OCI-M2 (cell line): ENCODE data around the gene COMP.

Source experiments
- DNase-seq: peaks from one replicate; lab custom pipeline; 2025; ENCODE audit not compliant: unreplicated experiment; lab: John Stamatoyannopoulos, UW

COMP gene

DNA sequence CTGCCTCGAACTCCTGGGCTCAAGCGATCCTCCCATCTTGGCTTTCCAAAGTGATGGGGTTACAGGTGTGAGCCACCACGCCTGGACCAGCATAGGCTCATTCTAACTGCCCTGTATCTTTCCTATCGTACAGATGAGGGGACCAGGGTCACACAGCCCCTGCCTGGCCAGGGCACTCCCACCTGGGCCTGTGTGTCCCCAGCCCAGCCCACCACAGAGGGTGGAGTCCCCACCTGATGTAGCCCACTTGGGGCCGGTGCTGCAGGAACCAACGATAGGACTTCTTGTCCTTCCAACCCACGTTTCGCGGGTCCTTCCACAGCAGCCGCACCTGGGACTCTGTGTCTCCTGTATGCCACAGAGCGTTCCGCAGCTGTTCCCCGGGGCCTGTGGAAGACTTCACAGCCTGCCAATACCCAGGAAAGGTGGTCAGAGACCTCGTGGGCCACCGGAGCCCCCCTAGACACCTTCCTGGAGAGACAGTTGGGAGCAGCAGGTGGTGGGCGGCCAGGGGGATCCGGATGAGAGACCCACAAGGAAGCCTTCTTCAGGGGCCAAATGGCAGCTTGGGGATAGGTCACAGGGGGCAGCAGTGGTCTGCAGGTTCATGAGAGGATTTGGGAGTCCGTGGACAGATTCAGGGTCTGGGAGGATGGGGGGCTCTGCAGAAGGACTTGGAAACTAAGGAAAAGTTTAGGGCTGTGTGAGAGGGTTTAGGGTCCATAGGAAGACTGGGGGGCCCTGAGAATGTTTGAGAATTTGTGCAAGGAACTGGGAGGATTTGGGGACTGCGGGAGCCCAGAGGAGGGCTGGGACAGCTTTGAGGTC is 6.9 kb downstream of the COMP start:
- DNase-seq = no peak

DNA sequence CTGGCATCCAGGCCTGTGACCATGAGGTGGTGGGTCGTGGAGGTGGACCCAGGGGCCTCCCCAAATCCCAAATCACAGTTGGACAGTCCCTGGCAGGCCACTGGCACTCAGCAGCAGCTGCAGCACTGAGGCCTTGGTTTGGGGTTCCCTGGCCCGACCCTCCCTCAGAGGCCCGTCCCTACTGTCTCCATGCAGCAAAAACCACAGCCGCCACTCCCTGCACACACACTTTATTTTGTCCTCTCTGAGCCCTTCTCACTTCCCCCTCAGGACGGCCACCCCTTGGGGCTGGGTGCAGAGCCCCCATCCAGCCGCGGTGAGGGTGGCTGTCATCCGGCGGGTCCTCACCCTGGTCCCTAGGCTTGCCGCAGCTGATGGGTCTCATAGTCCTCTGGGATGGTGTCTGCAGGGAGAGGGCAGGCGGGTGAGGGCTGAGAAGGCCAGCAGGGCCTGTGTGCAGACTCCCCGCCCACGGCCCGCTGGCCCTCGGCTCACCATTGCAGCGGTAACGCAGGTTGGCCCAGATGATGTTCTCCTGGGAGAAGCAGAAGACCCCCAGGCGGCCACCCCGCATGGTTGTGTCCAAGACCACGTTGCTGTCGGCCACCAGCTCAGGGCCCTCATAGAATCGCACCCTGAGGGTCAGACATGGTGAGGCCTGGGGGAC is 8.4 kb downstream of the COMP start:
- DNase-seq = no peak

DNA sequence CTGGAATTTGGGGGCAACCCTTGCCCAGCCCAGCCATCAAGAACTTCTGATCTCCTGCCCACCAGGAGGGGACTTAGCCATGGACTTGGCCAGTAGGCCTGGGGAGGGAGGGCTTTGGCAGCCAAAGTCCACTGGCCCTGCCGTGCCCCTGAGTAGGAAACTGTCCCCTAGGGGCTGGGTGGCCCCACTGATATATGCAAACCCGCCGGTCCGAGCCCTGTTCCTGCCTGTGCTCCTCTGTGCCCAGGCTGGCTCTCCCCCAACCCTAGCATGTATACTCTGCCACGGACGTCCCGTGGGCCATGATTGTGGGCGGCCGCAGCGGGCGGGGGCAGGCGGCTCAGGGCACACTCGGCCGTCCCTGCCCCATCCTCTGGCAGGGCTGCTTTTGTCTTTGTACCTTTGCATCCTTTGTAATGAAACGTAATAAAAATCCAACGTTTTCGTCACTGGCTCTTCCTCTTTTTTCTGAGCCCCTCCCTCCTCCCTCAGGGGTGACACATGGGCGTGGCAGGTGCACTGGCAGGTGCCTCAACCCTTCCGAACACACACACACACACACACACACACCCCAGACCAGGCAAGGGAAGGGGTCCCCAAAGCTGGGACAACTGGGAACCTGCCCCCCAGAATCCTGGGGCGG is 9.1 kb downstream of the COMP start:
- DNase-seq = no peak

DNA sequence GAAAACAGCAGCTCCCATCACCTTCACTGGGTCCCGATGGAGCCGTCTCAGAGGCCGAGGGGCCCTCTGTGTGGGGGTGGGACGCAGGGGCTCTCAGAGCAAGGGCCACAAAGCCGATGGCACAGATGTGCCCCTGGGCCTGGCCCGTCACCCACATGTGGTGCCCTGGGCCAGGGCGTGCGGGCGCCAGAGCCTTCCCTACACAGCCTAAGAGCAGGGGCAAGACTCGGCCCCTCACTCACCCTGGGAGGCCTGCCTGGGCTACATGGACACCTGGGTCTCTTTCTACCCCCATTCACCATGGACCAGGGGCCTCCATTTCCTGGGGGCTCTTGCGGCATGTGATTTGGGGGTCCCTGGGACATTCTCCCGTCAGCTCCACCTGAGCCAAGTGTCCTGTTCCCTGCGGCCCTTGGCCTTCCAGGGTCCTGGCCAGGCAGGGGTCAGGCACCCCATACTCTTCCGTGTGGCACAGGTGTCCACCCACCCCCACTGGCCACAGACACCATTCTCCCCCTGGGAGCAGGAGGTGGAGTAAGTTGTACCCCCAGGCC is 10.0 kb downstream of the COMP start:
- no peak for DNase-seq

DNA sequence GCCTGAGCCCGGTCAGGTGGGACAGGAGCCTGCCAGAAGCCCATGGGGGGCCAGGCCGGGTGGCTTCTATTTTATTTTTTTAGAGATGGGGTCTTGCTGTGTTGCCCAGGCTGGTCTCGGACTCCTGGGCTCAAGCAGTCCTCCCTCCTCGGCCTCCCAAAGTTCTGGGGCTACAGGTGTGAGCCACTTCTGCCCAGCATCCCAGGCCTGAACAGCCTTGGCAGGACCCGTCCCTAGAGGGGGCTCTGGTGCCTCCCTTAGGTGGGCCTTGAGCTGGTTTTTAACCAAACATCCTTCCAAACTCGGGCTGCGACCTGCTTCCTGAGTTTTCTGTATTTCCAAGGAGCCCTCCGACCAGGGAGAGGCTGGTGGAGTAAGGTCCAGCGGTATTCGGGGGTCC is 10.5 kb downstream of the COMP start:
- no peak for DNase-seq

DNA sequence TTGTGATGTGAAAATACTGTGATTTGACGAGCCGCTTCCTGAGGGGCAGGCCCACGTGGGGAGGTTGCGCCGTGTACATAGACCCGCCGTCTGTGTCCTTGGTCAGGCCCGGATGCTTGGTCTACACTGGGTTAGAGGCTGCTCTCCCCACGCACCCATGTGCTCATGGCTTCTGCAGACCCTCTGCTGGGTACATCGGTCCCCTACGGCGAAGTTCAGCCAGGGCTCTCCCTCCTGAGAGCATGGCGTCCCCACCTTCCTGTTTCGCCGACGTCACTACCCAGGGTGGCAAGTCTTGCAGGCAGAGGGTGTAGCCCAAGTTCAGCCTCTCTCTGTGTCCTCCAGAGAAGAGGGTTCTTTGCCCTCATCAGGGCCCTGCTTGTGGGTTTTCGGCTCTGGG is 11.0 kb downstream of the COMP start:
- DNase-seq = no peak

DNA sequence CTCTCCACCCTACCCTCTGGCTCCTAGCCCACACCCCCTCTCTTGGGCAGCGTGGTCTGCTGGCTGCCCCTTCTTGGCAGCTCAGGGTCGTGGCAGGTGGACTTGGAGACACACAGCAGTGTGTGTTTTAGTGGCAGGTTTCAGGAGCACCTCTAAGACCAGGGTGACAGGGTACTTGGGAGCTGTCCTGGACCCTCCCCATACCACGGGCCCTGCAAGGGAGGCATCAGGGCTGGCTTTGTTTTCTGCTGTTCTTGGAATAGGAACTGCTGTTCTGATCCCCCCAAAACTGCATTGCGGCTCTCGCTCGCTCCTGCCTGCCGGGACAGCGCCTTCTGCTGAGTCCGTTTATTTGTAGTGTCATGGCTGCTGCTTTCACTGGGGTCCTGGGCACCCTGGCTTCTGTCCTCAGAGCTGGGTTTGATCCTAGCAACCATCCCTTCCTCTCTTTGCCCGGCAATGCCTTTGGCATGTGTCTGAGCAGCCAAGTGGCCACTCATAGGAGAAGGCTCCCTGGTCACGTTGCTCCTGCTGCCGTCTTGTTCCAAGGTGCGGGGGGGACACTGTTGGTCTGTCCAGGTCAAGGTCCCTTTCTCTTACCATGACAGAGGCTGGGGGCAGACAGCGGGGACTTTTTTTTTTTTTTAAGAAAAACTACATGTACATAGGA is 12.1 kb downstream of the COMP start:
- DNase-seq = no peak

DNA sequence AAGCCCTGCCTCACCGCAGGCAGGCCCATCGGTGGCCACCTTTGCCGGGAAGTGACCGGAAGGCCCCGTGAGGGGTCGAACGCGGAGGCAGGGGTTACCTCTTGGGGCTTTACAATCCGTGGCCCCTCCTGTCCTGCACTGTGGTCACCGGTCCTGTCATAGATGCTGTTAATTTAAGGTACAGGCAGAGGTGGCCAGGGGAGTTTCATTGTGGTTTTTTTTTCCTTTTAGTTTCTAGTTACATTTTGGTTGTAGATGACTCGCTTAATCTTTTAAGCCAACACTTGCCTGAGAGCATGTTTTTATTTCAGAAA is 13.1 kb downstream of the COMP start:
- DNase-seq = no peak

DNA sequence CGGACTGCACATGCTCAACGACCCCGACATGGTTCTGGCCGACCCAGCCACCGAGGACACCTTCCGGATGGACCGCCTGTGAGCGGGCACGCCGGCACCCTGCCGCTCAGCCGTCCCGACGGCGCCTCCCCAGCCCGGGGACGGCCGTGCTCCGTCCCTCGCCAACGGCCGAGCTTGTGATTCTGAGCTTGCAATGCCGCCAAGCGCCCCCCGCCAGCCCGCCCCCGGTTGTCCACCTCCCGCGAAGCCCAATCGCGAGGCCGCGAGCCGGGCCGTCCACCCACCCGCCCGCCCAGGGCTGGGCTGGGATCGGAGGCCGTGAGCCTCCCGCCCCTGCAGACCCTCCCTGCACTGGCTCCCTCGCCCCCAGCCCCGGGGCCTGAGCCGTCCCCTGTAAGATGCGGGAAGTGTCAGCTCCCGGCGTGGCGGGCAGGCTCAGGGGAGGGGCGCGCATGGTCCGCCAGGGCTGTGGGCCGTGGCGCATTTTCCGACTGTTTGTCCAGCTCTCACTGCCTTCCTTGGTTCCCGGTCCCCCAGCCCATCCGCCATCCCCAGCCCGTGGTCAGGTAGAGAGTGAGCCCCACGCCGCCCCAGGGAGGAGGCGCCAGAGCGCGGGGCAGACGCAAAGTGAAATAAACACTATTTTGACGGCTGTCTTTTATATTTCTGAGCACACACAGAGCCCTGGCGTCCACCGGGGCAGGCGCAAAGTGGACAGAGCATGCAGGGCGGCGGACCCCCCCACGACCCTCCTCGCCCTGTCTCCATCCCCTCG is 13.6 kb downstream of the COMP start:
- no peak for DNase-seq

DNA sequence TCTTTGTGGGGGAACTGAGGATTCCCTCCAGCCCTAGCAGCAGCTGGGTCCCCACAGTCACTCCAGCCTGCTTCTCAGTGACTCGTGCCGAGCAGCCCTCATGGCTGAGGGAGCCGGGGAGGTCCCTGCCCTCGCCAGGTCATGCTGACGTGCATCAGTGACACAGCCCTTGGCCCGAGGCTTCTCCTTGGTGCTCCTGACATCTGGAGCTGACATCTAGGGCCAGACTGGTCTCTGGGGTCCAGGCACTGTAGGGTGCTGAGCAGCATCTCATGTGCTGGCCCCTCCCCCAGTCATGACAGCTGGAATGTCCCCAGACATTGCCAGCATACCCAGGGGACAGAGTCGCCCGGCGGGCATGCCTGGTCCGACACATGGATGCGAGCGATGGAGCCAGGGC is 14.4 kb downstream of the COMP start:
- DNase-seq = no peak

DNA sequence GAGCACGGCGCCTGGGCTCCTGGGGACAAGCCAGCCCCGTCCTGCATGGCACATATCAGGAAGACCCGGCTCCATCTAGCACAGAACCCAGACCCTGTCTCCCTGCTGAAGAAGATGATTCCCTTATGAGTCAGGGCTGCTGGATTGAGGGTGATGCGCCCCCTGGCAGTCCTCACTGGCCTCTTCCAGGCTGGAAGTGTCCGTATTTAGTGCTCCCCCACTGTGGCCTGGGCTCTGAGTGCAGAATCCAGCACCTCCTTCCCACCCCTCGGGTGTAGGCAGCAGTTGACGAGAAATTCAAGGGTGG is 14.9 kb downstream of the COMP start:
- no peak for DNase-seq

DNA sequence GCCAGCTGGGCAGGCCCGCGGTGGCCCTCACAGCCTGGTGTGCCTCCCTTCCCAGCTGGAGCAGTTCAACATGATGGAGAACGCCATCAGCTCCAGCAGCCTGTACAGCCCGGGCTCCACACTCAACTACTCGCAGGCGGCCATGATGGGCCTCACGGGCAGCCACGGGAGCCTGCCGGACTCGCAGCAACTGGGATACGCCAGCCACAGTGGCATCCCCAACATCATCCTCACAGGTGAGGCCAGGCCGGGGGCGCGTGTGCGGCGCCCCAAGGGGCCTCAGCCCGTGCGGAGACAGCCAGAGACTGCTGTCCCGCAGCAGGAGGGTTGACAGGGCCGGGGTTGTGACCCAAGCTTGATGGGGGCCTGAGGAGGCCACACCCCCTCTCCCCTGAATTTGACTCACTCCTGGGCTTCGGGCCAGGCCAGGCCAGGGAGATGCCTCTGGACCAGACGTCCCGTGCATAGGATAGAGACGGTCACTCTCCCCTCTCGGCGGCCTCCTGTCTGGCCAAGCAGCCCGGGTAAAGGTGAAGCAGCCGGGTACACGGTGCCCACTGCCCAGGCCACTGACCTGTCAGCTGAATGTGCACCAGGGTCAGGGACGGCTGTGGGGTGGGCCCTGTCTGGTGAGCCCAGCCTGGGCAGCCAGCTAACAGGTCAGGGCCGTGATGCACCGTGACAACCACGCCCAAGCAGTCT is 15.4 kb downstream of the COMP start:
- DNase-seq = no peak

DNA sequence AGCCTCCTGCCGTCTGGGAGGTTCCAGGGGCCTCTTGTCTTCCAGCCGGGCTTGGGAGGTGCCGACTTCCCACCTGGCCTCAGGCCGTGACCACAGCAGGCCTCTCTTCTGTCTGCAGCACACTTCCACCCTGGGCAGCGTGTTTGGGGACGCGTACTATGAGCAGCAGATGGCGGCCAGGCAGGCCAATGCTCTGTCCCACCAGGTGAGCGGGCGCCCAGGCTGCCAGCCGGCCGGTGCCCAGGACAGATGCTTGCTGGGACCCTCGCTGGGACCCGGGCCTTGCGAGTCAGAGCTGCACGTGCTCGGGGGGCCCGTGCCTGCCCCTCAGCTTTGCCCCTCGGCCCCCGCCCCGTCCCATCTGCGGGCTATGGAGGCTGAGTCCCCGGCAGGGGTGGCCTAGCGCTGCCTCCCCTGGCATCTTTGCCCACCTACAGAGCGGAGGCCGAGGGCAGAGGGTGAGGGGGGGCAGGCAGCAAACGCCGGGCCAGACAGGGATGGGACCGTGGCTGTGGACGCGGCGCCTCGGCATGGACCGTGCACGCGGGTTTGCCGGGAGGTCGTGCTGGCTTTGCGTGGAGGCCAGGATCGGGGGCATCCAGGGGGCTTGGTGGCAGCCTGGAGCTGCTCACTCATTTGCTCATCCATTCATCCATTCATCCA is 16.2 kb downstream of the COMP start:
- DNase-seq = no peak

DNA sequence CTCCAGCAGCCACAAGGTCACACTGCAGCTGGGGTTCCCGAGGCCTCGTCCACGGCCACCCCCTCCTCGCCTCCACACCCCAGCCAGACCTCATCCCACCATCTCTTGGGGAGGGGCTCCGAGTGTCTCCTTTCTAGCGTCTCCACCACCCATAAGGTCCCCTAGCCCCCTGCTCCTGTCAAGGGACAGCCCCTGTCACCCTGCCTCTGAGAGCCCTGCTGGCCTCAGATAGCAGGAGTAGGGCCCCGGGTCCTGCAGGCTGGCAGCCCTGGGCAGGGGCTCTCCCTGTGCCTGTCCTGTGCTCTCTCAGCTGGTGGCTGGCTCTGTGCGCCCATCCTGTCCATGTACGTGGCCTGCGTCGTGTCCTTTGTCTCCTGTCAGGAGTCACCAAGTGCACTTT is 17.0 kb downstream of the COMP start:
- DNase-seq = no peak

DNA sequence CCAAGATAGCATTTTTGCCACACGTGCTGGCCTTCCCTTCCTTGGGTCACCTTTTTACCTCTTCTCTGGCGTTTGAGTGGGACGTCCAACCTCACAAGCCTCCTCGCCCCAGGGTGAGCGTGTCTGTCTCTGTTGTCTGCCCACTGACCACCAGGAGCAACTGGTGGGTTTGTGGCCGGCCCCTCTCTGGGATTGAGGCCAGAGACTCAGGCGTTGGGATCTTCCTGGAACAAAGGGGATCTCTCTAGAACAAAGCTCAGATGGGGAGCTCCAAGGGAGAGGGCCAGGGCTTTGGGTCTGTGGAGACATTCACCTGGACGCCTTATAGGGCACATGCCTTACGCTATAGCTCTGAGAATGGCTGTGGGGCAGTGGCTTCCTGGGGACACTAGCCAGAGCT is 17.4 kb downstream of the COMP start:
- DNase-seq = no peak

DNA sequence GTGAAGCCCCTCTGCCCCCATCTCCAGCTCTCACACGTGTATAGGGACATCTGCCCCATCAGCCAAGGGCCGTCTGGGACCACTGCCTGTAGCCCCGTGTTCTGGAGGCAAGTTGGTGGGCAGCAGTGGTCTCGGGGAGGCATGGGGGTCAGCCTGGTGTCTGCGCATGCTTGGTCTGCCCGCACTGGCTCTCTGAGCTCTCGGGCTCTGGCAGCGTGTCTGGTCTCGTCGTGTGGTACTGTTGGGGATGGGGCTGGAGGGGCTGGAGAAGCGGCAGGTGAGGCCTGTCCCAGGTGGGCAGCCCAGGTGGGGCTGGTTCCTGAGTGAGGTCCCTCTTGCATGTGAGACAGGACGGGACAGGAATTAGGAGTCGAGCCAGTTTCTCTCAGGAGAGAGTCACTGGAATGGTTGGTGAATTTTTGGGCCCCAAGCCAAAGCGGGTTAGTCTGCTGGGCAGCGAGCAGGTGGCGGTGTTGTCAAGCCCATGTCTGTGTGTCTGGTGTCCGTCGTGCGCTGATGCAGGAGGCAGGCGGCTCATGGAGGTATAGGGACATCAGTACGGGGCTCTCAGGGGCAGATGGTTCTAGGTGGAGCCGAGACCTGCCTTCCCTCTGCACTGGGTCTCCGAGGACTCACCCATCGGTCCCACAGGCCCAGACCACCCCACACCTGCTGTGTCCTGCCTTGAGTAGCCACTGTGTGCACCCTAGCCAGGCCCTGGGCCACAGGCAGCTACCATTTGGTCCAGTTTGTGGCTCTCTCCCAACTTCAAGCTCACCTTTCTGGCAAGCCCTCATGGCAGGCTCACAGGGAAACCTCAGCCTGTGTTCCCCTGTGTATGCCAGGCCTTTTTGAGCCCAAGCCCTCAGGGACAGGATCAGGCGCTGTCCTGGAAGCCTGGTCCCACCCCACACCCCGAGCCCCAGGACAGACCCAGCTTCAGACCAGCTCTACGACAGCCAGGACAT is 18.2 kb downstream of the COMP start:
- no peak for DNase-seq

DNA sequence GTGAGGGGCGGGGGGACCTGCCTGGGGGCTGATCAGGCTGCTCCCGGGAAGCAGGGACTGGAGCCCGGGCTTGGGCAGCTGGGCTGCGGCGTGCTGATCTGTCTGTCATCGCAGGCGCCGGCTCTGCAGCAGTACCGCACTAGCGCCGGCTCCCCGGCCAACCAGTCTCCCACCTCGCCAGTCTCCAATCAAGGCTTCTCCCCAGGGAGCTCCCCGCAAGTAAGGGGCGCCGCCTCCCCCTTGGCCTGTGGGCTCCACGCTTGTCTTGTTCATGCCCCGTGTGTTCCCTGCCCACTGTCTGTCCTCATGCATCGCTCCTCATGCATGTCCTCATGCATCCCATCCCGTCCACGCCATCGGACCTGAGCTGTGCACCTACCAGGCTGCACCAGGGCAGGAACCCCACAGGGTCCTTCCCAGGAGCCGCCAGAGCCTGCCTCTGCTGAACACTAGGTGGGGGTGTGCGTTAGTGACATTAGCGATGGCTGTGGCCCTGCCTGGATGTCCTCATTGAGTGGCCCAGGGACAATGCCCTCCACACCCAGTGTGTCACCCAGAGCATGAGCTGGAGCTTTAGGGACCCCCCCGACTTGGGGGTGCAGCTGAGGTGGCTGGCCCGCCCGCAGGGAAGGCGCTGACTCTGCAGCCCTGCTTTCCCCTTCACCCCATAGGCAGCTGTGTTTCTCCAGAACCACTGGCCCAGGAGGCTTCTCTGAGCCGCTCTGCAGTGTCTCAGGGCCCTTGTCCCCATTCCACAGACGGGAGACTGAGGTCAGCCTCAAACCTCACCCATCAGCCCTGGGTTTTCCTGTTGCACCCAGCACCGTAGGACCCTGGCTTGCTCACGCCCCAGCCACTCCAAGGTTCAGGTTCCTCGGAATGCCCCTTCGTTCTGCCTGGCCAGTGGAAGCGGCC is 19.5 kb downstream of the COMP start:
- no peak for DNase-seq
